Glutamatergic neuron (in vitro differentiated cells): ENCODE measurements around the gene PSMD8. TPM values are rescaled to one million over a fixed set of nuclear protein-coding genes. Genes with fewer than 3 reads are reported as not detected.
A peak's percentile ranks its signal among the peaks of the same experiment; 100 is the strongest.

Experiments
- DNase-seq: peaks from one replicate; pipeline ENCODE4 v3.0.0; 2022
- H3K27ac Mint-ChIP-seq: one replicate; pipeline ENCODE4 v1.8.0; 2020; ENCODE audit warnings: mild to moderate bottlenecking, mixed read lengths, inconsistent platforms; ENCODE audit not compliant: unreplicated experiment
- H3K27me3 Mint-ChIP-seq: one replicate; pipeline ENCODE4 v1.8.0; 2020; ENCODE audit warnings: mild to moderate bottlenecking, moderate library complexity, mixed read lengths, inconsistent platforms; ENCODE audit not compliant: unreplicated experiment
- H3K36me3 Mint-ChIP-seq: one replicate; pipeline ENCODE4 v1.8.0; 2020; ENCODE audit warnings: mild to moderate bottlenecking, mixed read lengths, inconsistent platforms; ENCODE audit not compliant: unreplicated experiment
- H3K4me1 Mint-ChIP-seq: one replicate; pipeline ENCODE4 v1.8.0; 2020; ENCODE audit warnings: mild to moderate bottlenecking, low read depth, mixed read lengths, inconsistent platforms; ENCODE audit not compliant: unreplicated experiment
- H3K4me3 Mint-ChIP-seq: one replicate; pipeline ENCODE4 v1.8.0; 2020; ENCODE audit warnings: mild to moderate bottlenecking, mixed read lengths, inconsistent platforms; ENCODE audit not compliant: unreplicated experiment
- H3K9me3 Mint-ChIP-seq: one replicate; pipeline ENCODE4 v1.8.0; 2020; ENCODE audit warnings: mild to moderate bottlenecking, moderate library complexity, mixed read lengths, inconsistent platforms; ENCODE audit not compliant: unreplicated experiment
- total RNA-seq: library from RNA; stranded (reverse); fragmentation: NEBNext Ultra II Directional; extraction: Animal tissue kit (Norgen Biotek cat#: 25700); gene quantifications from one replicate; pipeline ENCODE4 v1.2.1, GENCODE V29; 2021; ENCODE audit not compliant: unreplicated experiment
- TF ChIP-seq, protein P1 (sequence below): fragments of 200-600 bp; sonication (generic); IDR thresholded peaks from one replicate; pipeline ENCODE4 v1.5.0; 2021; ENCODE audit not compliant: partially characterized antibody, unreplicated experiment

The PSMD8 gene
- total RNA-seq, 1 donor from 2014 or later, result 156 TPM

DNA sequence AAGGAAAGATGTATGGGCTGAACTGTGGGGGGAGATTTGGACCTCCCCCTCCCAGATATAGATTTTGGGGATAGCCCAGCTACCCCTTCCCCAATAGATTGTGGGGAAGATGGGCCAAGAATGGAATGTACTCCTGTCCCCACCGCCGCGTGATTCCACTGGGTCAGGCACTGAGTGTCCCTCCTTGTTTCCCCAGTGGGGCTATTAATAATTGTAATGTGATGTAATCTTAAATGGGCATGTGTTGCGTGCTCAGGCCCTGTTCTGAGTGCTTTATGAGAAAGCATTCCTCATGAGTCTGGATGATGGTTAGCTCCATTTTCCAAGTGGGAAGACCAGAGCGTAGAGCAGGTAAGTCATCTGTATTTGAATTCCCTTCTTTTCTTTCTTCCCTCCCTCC, 1.4 kb downstream of the PSMD8 start:
- Mint-ChIP-seq H3K4me3 (peak overlapping the region; percentile 97), H3K27ac (peak overlapping the region; percentile 28), H3K9me3 (peaks cover 12% of the 10 kb centered on the region), H3K4me1 (peaks cover 9% of the 10 kb centered on the region), H3K27me3 (peaks cover 6% of the 10 kb centered on the region), H3K36me3 (peaks cover 1% of the 10 kb centered on the region)
- TF ChIP-seq, protein P1, sequence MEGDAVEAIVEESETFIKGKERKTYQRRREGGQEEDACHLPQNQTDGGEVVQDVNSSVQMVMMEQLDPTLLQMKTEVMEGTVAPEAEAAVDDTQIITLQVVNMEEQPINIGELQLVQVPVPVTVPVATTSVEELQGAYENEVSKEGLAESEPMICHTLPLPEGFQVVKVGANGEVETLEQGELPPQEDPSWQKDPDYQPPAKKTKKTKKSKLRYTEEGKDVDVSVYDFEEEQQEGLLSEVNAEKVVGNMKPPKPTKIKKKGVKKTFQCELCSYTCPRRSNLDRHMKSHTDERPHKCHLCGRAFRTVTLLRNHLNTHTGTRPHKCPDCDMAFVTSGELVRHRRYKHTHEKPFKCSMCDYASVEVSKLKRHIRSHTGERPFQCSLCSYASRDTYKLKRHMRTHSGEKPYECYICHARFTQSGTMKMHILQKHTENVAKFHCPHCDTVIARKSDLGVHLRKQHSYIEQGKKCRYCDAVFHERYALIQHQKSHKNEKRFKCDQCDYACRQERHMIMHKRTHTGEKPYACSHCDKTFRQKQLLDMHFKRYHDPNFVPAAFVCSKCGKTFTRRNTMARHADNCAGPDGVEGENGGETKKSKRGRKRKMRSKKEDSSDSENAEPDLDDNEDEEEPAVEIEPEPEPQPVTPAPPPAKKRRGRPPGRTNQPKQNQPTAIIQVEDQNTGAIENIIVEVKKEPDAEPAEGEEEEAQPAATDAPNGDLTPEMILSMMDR, result no peak
- no peak for DNase-seq

DNA sequence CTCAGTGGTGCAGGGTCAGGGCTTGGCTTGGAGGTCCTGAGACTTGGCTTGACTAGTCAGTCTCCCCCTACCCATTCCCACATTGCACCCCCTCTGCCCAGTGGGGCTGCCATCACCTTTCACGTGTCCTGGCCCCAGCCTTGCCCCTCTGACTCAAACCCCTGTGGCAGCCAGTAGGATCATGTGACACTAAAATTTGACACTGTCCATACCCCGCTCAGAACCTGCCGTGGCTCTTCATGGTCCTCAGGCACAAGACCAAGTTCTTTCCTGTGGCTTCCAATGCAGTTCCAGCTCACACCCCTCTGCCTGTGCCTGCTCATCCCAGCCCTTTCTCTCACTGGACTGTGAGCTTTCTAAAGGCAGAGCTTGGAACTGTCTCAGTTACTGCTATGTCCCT, 2.2 kb downstream of the PSMD8 start:
- peak overlapping the region; percentile 97 for H3K4me3 Mint-ChIP-seq
- H3K36me3 Mint-ChIP-seq, result no peaks in the 10 kb centered on the region
- TF ChIP-seq, protein P1, result no peak
- peaks cover 11% of the 10 kb centered on the region for H3K9me3 Mint-ChIP-seq
- H3K27ac Mint-ChIP-seq, result no peak overlapping the region
- no peak for DNase-seq
- peaks cover 6% of the 10 kb centered on the region for H3K27me3 Mint-ChIP-seq
- H3K4me1 Mint-ChIP-seq, result peaks cover 9% of the 10 kb centered on the region

DNA sequence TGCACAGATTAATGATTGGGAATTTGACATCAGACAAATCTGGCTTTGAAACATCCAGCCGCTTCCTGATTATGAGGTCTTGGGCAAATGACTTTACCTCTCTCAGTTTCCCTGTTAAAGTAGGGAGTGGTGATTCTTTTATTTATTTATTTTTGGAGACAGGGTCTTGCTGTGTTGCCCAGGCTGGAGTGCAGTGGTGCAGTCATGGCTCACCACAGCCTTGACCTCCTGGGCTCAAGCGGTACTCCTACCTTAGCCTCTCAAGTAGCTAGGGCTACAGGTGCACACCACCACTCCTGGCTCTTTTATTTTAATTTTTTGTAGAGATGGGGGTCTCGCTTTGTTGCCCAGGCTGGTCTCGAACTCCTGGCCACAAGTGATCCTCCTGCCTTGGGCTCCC, 2.7 kb downstream of the PSMD8 start:
- DNase-seq, result no peak
- Mint-ChIP-seq H3K27ac (no peak overlapping the region), H3K4me1 (peaks cover 9% of the 10 kb centered on the region), H3K27me3 (peaks cover 6% of the 10 kb centered on the region), H3K4me3 (peak overlapping the region; percentile 97), H3K36me3 (no peaks in the 10 kb centered on the region), H3K9me3 (peaks cover 11% of the 10 kb centered on the region)
- TF ChIP-seq, protein P1, result no peak

DNA sequence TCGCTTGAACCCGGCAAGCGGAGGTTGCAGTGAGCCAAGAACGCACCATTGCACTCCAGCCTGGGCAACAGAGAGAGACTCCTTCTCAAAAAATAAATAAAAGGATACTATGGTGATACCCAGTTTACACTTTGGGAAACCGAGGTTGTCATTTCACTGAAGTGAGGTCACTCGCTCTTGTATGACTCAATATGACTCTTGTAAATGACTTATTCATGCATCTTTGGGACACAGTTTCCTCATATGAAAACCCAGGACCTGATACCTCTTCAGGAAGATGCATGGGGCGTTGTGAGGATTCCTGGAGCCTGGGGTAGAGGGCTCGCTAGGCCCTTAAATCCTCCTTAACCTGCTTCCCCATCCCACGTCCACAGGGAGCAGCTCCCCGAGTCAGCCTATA, 4.5 kb downstream of the PSMD8 start:
- TF ChIP-seq, protein P1, result no peak
- Mint-ChIP-seq H3K9me3 (peaks cover 11% of the 10 kb centered on the region), H3K27ac (no peak overlapping the region), H3K27me3 (peaks cover 3% of the 10 kb centered on the region), H3K4me3 (no peak overlapping the region), H3K36me3 (no peaks in the 10 kb centered on the region), H3K4me1 (peaks cover 9% of the 10 kb centered on the region)
- no peak for DNase-seq

DNA sequence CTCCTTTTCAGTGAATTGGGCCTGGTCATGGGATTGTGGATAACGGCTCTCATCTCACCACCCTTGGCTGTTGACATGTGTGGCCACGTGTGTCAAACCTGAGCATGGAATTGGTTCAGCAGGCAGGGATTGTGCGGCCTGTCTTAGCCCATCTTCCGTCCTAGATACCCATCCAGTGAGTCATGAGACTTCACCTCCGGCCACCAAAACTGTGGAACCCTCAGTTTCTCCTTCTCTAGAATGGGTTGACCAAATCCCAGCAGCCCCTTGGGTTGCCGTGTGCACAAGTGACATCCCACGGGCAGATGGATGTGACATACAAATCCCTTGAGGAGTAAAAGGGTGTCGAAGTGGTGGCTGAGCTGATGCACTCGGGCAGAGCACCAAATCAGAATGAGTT, 6.8 kb downstream of the PSMD8 start:
- Mint-ChIP-seq H3K4me1 (peaks cover under 1% of the 10 kb centered on the region), H3K36me3 (no peaks in the 10 kb centered on the region), H3K9me3 (no peaks in the 10 kb centered on the region), H3K27me3 (peaks cover 3% of the 10 kb centered on the region), H3K27ac (no peak overlapping the region), H3K4me3 (no peak overlapping the region)
- DNase-seq, result no peak
- TF ChIP-seq, protein P1, result no peak
